ENCODE results near the gene SHBG. TPM values are rescaled to one million over a fixed set of nuclear protein-coding genes. Genes with fewer than 3 reads are reported as not detected.

SHBG gene
- total and polyA plus RNA-seq, 10 of the 15 experiments (the other 5 are each of a cell fraction or from before 2014, with no cell fraction given) = not detected

DNA sequence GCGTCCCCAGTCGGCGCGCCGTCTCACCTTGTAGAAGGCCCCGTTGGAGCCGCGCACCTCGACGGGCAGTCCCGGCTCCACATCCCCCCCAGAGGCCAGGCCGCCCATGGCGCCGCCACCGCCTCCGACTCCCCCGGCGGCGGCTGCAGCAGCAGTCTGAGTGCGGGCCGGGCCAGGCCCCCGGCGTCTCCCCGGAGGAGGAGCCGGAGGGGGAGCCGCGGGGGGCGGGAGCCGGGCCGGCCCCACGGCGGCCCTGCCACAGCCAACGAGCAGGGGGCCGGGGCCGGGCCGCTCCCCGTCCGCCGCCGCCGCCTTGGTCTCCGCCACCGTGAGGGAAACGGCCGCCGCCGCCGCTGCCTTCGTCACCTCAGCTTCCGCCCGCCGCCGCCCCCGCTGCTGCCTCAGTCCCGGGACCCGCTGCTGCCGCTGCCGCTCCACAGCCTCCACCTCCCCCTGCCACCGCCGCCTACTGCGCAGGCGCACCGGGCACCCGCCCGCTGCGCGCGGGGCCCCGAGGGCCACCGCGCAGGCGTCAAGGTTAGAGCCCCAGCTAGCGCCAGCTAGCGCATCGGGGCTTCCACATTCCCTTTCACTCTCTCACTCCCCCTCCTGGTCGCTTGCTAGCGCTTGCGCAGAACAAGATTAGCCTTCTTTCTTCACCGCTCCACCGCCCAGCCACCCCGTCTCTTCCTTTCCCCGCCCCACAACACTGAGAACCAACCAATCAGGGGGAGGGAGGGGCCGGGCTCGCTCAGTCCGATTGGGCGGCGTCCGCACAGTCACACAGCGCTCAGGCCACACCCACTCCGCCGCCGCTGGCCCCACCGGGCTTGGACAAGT, 15.3 kb upstream of the SHBG start, which contains the start of gene FXR2 (continued):
- TF ChIP-seq, protein P1, sequence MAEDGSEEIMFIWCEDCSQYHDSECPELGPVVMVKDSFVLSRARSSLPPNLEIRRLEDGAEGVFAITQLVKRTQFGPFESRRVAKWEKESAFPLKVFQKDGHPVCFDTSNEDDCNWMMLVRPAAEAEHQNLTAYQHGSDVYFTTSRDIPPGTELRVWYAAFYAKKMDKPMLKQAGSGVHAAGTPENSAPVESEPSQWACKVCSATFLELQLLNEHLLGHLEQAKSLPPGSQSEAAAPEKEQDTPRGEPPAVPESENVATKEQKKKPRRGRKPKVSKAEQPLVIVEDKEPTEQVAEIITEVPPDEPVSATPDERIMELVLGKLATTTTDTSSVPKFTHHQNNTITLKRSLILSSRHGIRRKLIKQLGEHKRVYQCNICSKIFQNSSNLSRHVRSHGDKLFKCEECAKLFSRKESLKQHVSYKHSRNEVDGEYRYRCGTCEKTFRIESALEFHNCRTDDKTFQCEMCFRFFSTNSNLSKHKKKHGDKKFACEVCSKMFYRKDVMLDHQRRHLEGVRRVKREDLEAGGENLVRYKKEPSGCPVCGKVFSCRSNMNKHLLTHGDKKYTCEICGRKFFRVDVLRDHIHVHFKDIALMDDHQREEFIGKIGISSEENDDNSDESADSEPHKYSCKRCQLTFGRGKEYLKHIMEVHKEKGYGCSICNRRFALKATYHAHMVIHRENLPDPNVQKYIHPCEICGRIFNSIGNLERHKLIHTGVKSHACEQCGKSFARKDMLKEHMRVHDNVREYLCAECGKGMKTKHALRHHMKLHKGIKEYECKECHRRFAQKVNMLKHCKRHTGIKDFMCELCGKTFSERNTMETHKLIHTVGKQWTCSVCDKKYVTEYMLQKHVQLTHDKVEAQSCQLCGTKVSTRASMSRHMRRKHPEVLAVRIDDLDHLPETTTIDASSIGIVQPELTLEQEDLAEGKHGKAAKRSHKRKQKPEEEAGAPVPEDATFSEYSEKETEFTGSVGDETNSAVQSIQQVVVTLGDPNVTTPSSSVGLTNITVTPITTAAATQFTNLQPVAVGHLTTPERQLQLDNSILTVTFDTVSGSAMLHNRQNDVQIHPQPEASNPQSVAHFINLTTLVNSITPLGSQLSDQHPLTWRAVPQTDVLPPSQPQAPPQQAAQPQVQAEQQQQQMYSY (CRISPR knock-in tag; IDR thresholded peaks at IDR 0.05) = no peak
- TF ChIP-seq, protein P2, sequence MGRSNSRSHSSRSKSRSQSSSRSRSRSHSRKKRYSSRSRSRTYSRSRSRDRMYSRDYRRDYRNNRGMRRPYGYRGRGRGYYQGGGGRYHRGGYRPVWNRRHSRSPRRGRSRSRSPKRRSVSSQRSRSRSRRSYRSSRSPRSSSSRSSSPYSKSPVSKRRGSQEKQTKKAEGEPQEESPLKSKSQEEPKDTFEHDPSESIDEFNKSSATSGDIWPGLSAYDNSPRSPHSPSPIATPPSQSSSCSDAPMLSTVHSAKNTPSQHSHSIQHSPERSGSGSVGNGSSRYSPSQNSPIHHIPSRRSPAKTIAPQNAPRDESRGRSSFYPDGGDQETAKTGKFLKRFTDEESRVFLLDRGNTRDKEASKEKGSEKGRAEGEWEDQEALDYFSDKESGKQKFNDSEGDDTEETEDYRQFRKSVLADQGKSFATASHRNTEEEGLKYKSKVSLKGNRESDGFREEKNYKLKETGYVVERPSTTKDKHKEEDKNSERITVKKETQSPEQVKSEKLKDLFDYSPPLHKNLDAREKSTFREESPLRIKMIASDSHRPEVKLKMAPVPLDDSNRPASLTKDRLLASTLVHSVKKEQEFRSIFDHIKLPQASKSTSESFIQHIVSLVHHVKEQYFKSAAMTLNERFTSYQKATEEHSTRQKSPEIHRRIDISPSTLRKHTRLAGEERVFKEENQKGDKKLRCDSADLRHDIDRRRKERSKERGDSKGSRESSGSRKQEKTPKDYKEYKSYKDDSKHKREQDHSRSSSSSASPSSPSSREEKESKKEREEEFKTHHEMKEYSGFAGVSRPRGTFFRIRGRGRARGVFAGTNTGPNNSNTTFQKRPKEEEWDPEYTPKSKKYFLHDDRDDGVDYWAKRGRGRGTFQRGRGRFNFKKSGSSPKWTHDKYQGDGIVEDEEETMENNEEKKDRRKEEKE (IDR thresholded peaks at IDR 0.05) = no peak
